Suprapubic skin (tissue), 3 donors: Measurements from ENCODE around the gene CACNA2D3.

Source experiments
- CTCF ChIP-seq, 2 donors: fragments of 200-600 bp in 1 of 2; fragments of 450-650 bp in 1 of 2; sonication (generic) in 1 of 2; IDR thresholded peaks; one replicate each; pipeline ENCODE4 v1.5.1; 2016 to 2019; ENCODE audit warnings: antibody characterized with exemption in 2 of 2, mild to moderate bottlenecking in 1 of 2, moderate library complexity in 1 of 2
- POLR2A ChIP-seq, 2 donors: fragments of 450-650 bp; IDR thresholded peaks; one replicate each; pipeline ENCODE4 v1.6.1; 2017; ENCODE audit warnings: antibody characterized with exemption in 2 of 2, mild to moderate bottlenecking in 2 of 2, moderate library complexity in 2 of 2

DNA sequence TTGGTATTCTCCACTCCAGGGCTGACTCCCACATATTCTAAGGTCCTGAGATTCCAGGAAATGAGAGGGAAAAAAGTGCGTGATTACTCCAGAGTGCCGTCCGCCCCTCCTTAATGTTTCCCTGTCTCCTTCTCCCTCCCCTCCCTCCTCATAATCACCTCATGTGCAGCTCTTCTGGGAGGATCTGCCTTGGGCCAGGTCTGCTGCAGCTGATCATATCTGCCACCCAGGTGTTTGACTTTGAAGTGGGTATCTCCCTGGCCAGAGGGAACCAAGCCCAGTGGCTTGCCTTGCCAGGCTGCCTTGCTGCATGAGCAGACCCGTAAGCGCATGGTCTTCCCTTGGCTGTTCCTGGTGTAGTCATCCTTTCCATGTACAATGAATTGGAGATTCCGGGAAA, 833.6 kb downstream of the CACNA2D3 start:
- no peak for TF ChIP-seq POLR2A (IDR thresholded peaks at IDR 0.05)
- no peak for TF ChIP-seq CTCF (IDR thresholded peaks at IDR 0.05)
